HG02852 (cell line): Measurements from ENCODE around the gene RPL13A.

Experiments used
- ATAC-seq: cut with Tn5 transposase; IDR thresholded peaks from one replicate; pipeline ENCODE4 v1.9.1; 2021; ENCODE audit warnings: mild to moderate bottlenecking, moderate library complexity; ENCODE audit not compliant: unreplicated experiment

RPL13A gene

GRCh38 chr19:49502866-49503581, 15.6 kb downstream of the RPL13A start:
- no peak for ATAC-seq

GRCh38 chr19:49503582-49503962, 16.2 kb downstream of the RPL13A start:
- no peak for ATAC-seq

DNA sequence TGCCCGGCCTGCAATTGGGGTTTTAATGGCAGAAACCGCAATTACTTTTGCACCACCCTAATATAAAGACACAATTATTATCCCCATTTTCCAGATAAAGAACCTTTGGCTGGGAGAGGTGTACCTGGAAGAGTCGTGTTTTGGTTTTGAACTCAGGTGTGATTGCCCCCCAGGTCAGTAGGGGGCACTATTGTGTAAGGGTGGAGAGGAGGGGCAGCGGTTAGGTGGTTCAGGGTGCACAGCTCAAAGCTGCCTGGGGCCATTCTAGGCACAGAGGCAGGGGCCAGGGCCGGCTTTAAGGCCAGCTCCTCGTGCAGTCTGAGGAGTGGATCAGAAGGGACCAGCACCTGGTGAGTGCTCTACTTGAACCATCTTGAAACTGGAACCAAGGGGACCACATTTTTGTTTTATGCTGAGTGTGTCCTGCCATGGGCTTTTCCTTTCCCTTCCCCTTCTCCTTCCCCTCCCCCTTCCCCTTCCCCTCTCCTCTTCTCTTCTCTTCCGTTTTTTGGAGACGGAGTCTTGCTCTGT, 19.2 kb downstream of the RPL13A start:
- ATAC-seq, result no peak

DNA sequence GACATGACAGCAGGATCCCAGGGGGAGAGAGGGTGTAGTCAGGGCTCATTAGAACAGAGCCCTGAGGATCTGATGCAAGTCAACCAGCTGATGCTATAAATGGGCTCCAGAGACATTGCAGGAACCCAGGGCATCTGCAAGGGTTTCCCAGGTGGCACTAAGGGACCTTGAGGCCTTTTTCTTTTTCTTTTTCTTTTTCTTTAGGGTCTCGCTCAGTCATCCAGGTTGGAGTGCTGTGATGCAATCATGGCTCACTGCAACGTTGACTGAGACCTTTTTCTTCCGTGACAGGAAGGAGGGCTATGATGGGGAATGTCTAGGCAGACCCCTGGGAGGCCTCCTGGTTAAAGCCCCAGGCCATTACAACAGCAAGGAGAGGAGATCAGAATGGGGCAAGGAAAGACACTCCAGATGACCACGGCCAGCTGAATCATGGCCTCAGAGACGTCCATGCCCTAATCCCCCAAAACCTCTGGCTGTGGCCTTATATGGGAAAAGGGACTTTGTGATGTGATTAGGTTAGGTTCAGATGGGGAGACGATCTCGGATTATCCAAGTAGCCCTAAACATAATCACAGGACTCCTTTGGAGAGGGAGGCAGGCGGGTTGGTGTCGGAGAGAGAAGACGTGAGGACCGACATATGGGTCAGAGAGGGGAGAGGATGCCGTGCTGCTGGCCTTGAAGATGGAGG, 20.5 kb downstream of the RPL13A start:
- no peak for ATAC-seq

- no peak for ATAC-seq
Measured at GRCh38 chr19:49512970-49513745, 25.8 kb downstream of the RPL13A start.

DNA sequence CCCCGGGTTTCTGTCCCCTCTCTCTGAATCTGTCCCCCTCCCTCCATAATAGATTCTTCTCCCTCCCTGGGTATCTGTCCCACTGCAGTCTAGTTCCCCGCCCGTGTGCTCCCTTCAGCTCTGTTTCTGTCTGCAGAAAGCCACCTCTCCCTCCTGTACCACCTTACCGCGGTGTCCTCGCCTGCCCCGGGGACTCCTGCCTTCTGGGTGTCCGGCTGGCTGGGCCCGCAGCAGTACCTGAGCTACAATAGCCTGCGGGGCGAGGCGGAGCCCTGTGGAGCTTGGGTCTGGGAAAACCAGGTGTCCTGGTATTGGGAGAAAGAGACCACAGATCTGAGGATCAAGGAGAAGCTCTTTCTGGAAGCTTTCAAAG, 26.3 kb downstream of the RPL13A start:
- ATAC-seq, result no peak

- no peak for ATAC-seq
Measured at GRCh38 chr19:49514151-49514550, 26.7 kb downstream of the RPL13A start.

- ATAC-seq, result no peak
Measured at GRCh38 chr19:49515767-49516166, 28.4 kb downstream of the RPL13A start.

DNA sequence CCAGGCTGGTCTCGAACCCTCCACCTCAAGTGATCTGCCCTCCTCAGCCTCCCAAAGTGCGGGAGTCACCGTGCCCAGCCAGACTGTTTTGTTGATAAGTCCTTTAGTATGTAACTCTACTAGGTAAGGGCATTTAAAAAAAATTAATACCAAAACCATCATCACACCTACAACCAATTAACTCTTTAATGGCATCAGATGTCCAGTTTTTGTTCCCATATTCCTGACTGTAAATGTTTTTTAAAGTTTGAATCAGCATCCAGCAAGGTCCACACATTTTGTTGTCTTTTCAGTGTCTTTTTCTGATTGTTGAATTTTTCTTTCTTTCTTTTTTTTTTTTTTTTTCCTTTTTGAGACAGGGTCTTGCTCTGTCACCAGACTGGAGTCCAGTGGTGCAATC, 30.6 kb downstream of the RPL13A start:
- no peak for ATAC-seq

- ATAC-seq, result no peak
Measured at GRCh38 chr19:49520705-49521319, 33.4 kb downstream of the RPL13A start.

- ATAC-seq, result no peak
Measured at GRCh38 chr19:49524812-49525455, 37.5 kb downstream of the RPL13A start.

DNA sequence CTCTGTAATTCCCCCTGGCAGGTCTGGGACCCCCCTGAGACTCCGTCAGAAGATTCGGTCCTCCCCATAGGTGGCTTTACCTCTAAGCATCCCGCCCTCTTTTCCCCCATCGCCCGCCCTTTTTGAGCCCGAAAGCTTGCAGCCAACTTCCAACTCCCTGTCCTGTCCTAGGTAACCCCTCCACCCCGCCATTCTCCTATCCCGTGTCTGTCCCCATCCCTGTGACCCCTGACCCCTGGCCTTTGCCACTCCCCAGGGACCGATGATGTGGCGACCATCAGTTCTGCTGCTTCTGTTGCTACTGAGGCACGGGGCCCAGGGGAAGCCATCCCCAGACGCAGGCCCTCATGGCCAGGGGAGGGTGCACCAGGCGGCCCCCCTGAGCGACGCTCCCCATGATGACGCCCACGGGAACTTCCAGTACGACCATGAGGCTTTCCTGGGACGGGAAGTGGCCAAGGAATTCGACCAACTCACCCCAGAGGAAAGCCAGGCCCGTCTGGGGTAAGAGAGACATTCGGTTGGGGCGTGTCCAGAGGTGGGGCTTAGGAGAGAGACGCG, 40.9 kb downstream of the RPL13A start:
- no peak for ATAC-seq

GRCh38 chr19:49530708-49531107, 43.3 kb downstream of the RPL13A start:
- ATAC-seq, result no peak

GRCh38 chr19:49533551-49534488, 46.4 kb downstream of the RPL13A start:
- peak; percentile 70 for ATAC-seq

- no peak for ATAC-seq
Measured at GRCh38 chr19:49534632-49535385, 47.4 kb downstream of the RPL13A start.

DNA sequence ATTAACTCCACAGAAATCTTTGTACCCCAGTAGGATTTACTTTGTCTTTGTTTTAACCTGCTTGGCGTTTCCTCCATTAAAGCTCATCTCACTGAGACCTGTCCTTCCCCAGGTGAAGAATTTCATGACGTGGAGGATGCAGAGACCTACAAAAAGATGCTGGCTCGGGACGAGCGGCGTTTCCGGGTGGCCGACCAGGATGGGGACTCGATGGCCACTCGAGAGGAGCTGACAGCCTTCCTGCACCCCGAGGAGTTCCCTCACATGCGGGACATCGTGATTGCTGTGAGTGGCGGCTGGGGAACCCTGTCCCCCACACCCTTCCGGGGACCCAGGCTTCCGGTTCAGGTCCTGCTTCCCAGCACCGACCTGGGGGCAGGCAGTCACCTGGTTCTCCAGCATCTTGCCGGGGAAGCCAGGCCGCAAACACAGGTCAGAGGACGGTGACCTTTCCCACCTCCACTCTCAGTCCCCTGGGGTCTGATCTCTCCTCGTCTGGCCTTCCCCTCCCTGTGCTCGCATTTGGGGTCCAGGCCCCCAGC, 49.6 kb downstream of the RPL13A start:
- ATAC-seq, result no peak

DNA sequence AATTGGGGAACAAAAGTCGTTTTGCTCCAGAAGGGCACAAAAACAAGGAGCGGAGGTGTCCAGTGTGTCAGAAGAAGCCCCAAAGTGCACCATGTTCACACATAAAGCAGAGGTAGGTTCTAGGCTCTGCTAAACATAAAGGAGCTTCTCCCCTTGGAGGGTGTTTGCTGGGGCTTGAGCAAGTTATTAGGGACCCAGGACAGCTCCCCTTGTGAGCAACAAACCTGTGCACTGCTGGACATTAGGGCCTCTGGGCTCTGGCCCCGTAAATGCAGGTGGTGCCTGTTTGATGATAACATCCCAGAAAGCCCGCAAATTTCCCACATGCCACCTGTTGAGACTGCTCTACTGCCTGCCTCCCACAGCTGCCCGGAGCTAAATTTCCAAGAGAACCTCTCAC, 51.2 kb downstream of the RPL13A start:
- ATAC-seq, result no peak

GRCh38 chr19:49539192-49539952, 52.0 kb downstream of the RPL13A start:
- no peak for ATAC-seq
